Activated naive CD8-positive, alpha-beta T cell treated with anti-CD3 and anti-CD28 coated beads, Interleukin-2, amount 50 U/mL, for 24 hours (primary cell): ENCODE measurements around the gene DPEP2.
A peak's percentile ranks its signal among the peaks of the same experiment; 100 is the strongest.
"Not testable (repeated sequence)": the region's sequence is repeated elsewhere in the genome, so short reads cannot be mapped to it uniquely, and the experiment has no call there.

Experiments
- ATAC-seq: fragments of 150-1000 bp; cut with Tn5 transposase; one replicate; pipeline ENCODE4 v1.10.0; 2021
- DNase-seq: peaks from one replicate; pipeline ENCODE4 v3.0.0; 2021
- H3K27ac Mint-ChIP-seq: one replicate; pipeline ENCODE4 v1.8.0; 2021; ENCODE audit warnings: mild to moderate bottlenecking, mixed read lengths
- H3K27me3 Mint-ChIP-seq: one replicate; pipeline ENCODE4 v1.8.0; 2021; ENCODE audit warnings: mixed read lengths
- H3K36me3 Mint-ChIP-seq: one replicate; pipeline ENCODE4 v1.8.0; 2021; ENCODE audit warnings: low read depth, mixed read lengths
- H3K4me1 Mint-ChIP-seq: one replicate; pipeline ENCODE4 v1.8.0; 2021; ENCODE audit warnings: mixed read lengths
- H3K4me3 Mint-ChIP-seq: one replicate; pipeline ENCODE4 v1.8.0; 2021; ENCODE audit warnings: mild to moderate bottlenecking, moderate library complexity, mixed read lengths
- H3K9me3 Mint-ChIP-seq: one replicate; pipeline ENCODE4 v1.8.0; 2021; ENCODE audit warnings: mixed read lengths

DPEP2 gene

GRCh38 chr16:67998779-67999688 is at the start of gene DPEP2:
Gene DPEP2, minus strand, starts transcription at chr16:67999484. Its CDS starts 6,272 bp downstream, at chr16:67993212.
- Mint-ChIP-seq H3K27ac (peak within 1 kb of the TSS; percentile 83), H3K4me3 (peak within 1 kb of the TSS; percentile 71), H3K4me1 (peaks cover 56% of the 10 kb centered on the region)
- not testable (repeated sequence) for H3K27me3 Mint-ChIP-seq, H3K36me3 Mint-ChIP-seq, H3K9me3 Mint-ChIP-seq, DNase-seq
- peak; percentile 80 for ATAC-seq

GRCh38 chr16:68047987-68048386 is 48.7 kb upstream of the DPEP2 start:
- H3K27me3 Mint-ChIP-seq, result no peaks in the 10 kb centered on the region
- peaks cover 43% of the 10 kb centered on the region for H3K36me3 Mint-ChIP-seq
- no peak overlapping the region for H3K4me3 Mint-ChIP-seq
- ATAC-seq (no peak), DNase-seq (no peak)
- no peaks in the 10 kb centered on the region for H3K9me3 Mint-ChIP-seq
- H3K4me1 Mint-ChIP-seq, result no peaks in the 10 kb centered on the region
- no peak overlapping the region for H3K27ac Mint-ChIP-seq

GRCh38 chr16:68046106-68046505 is 46.8 kb upstream of the DPEP2 start:
- Mint-ChIP-seq H3K27me3 (no peaks in the 10 kb centered on the region), H3K36me3 (peaks cover 39% of the 10 kb centered on the region), H3K4me1 (no peaks in the 10 kb centered on the region), H3K9me3 (no peaks in the 10 kb centered on the region), H3K27ac (no peak overlapping the region), H3K4me3 (no peak overlapping the region)
- no peak for ATAC-seq
- DNase-seq, result no peak

- H3K36me3 Mint-ChIP-seq, result peaks cover 26% of the 10 kb centered on the region
- ATAC-seq (no peak), DNase-seq (no peak)
- no peaks in the 10 kb centered on the region for H3K27me3 Mint-ChIP-seq
- H3K4me3 Mint-ChIP-seq, result no peak overlapping the region
- no peaks in the 10 kb centered on the region for H3K9me3 Mint-ChIP-seq
- H3K4me1 Mint-ChIP-seq, result peaks cover 16% of the 10 kb centered on the region
- no peak overlapping the region for H3K27ac Mint-ChIP-seq
These were observed 42.5 kb upstream of the DPEP2 start for GRCh38 chr16:68041783-68042182.

GRCh38 chr16:68040506-68041288 is 41.4 kb upstream of the DPEP2 start:
- Mint-ChIP-seq H3K27me3 (no peaks in the 10 kb centered on the region), H3K27ac (peak overlapping the region; percentile 3), H3K9me3 (no peaks in the 10 kb centered on the region), H3K4me3 (no peak overlapping the region), H3K4me1 (peaks cover 19% of the 10 kb centered on the region), H3K36me3 (peaks cover 21% of the 10 kb centered on the region)
- ATAC-seq, result peak; percentile 99
- DNase-seq, result peak; percentile 91

- DNase-seq (no peak), ATAC-seq (no peak)
- no peak overlapping the region for H3K27ac Mint-ChIP-seq
These were observed 38.7 kb upstream of the DPEP2 start for GRCh38 chr16:68037841-68038597.

GRCh38 chr16:68035227-68035626 is 35.9 kb upstream of the DPEP2 start:
- Mint-ChIP-seq H3K27ac (no peak overlapping the region), H3K36me3 (peaks cover 19% of the 10 kb centered on the region), H3K4me1 (peaks cover 24% of the 10 kb centered on the region), H3K27me3 (no peaks in the 10 kb centered on the region), H3K9me3 (no peaks in the 10 kb centered on the region), H3K4me3 (no peak overlapping the region)
- no peak for ATAC-seq
- DNase-seq, result no peak

More at GRCh38 chr16:68037841-68038597, 38.7 kb upstream of the DPEP2 start:
- Mint-ChIP-seq H3K9me3 (no peaks in the 10 kb centered on the region), H3K4me3 (no peak overlapping the region), H3K27me3 (no peaks in the 10 kb centered on the region), H3K4me1 (peaks cover 19% of the 10 kb centered on the region), H3K36me3 (peaks cover 23% of the 10 kb centered on the region)

- no peak for ATAC-seq
- Mint-ChIP-seq H3K4me1 (peaks cover 18% of the 10 kb centered on the region), H3K27me3 (no peaks in the 10 kb centered on the region), H3K36me3 (peaks cover 19% of the 10 kb centered on the region), H3K9me3 (no peaks in the 10 kb centered on the region), H3K4me3 (no peak overlapping the region), H3K27ac (no peak overlapping the region)
- no peak for DNase-seq
These were observed 33.8 kb upstream of the DPEP2 start for GRCh38 chr16:68033101-68033500.

GRCh38 chr16:68031951-68032350 is 32.7 kb upstream of the DPEP2 start:
- Mint-ChIP-seq H3K36me3 (peaks cover 31% of the 10 kb centered on the region), H3K27me3 (no peaks in the 10 kb centered on the region)

GRCh38 chr16:68030108-68030507 is 30.8 kb upstream of the DPEP2 start:
- not testable (repeated sequence) for DNase-seq, H3K27ac Mint-ChIP-seq, H3K9me3 Mint-ChIP-seq, H3K27me3 Mint-ChIP-seq, ATAC-seq, H3K4me3 Mint-ChIP-seq
- H3K36me3 Mint-ChIP-seq, result peaks cover 42% of the 10 kb centered on the region
- peaks cover 14% of the 10 kb centered on the region for H3K4me1 Mint-ChIP-seq

More at GRCh38 chr16:68031951-68032350, 32.7 kb upstream of the DPEP2 start:
- H3K4me3 Mint-ChIP-seq, result no peak overlapping the region
- H3K9me3 Mint-ChIP-seq, result no peaks in the 10 kb centered on the region
- H3K4me1 Mint-ChIP-seq, result peaks cover 13% of the 10 kb centered on the region
- ATAC-seq, result peak; percentile 90
- no peak for DNase-seq
- no peak overlapping the region for H3K27ac Mint-ChIP-seq

GRCh38 chr16:68028996-68029395 is 29.7 kb upstream of the DPEP2 start:
- Mint-ChIP-seq H3K9me3 (no peaks in the 10 kb centered on the region), H3K27me3 (no peaks in the 10 kb centered on the region), H3K27ac (no peak overlapping the region), H3K4me3 (no peak overlapping the region), H3K36me3 (peaks cover 40% of the 10 kb centered on the region), H3K4me1 (peaks cover 20% of the 10 kb centered on the region)
- no peak for ATAC-seq
- no peak for DNase-seq

- DNase-seq, result peak; percentile 95
- H3K27me3 Mint-ChIP-seq, result peaks cover 2% of the 10 kb centered on the region
- peak within 1 kb of the TSS; percentile 97 for H3K27ac Mint-ChIP-seq
- H3K4me1 Mint-ChIP-seq, result peaks cover 34% of the 10 kb centered on the region
- peak within 1 kb of the TSS; percentile 95 for H3K4me3 Mint-ChIP-seq
- H3K9me3 Mint-ChIP-seq, result no peaks in the 10 kb centered on the region
- peak; percentile 88 for ATAC-seq
- H3K36me3 Mint-ChIP-seq, result peaks cover 46% of the 10 kb centered on the region
These were observed 23.6 kb upstream of the DPEP2 start, which contains the start of the genes DDX28 and DUS2 for GRCh38 chr16:68022728-68023537. Gene DDX28, minus strand, starts transcription at chr16:68023232. Its CDS starts 30 bp downstream, at chr16:68023202. Gene DUS2, plus strand, starts transcription at chr16:68023284. Its CDS starts 14,740 bp downstream, at chr16:68038024.

- peak; percentile 5 for ATAC-seq
These were observed 23.0 kb upstream of the DPEP2 start for GRCh38 chr16:68022278-68022727.

More at GRCh38 chr16:68022278-68022727, 23.0 kb upstream of the DPEP2 start:
- no peak for DNase-seq
- Mint-ChIP-seq H3K27ac (peak overlapping the region; percentile 97), H3K27me3 (peaks cover 2% of the 10 kb centered on the region), H3K9me3 (no peaks in the 10 kb centered on the region), H3K4me1 (peaks cover 34% of the 10 kb centered on the region), H3K36me3 (peaks cover 40% of the 10 kb centered on the region), H3K4me3 (peak overlapping the region; percentile 95)
